PC-3 (cell line): ENCODE measurements around the gene CEL. TPM values are rescaled to one million over a fixed set of nuclear protein-coding genes. Genes with fewer than 3 reads are reported as not detected.

Source experiments
- ATAC-seq: fragments of 200-7000 bp; cut with Tn5 transposase; 2 replicates; pipeline ENCODE4 v1.9.1; 2020; ENCODE audit warnings: mild to moderate bottlenecking, moderate library complexity
- BruUV-seq: library from RNA; stranded (reverse); fragments of 400-500 nt; replicated peaks from 2 replicates; lab custom pipeline; 2021; lab: Mats Ljungman, UMichigan
- CTCF ChIA-PET: fragments of 300-600 bp; sonication (Branson Sonifier 250); formaldehyde crosslinking; loops from one replicate; lab custom pipeline; 2022; ENCODE audit warnings: antibody characterized with exemption; lab: Charles Lee
- POLR2A ChIA-PET: fragments of 300-600 bp; sonication (Branson Sonifier 250); formaldehyde crosslinking; loops from one replicate; lab custom pipeline; 2022; ENCODE audit warnings: antibody characterized with exemption; ENCODE audit not compliant: unreplicated experiment; lab: Charles Lee
- DNase-seq: peaks from one replicate; pipeline ENCODE4 v3.0.0-alpha.2; 2015
- H2AFZ ChIP-seq: fragments of 300-600 bp; sonication (generic); 2 replicates; pipeline ENCODE4 v1.6.0; 2016; ENCODE audit warnings: antibody characterized with exemption, low read length
- H3F3A ChIP-seq: fragments of 300-600 bp; sonication (generic); one replicate; pipeline ENCODE4 v1.6.0; 2017; ENCODE audit warnings: antibody characterized with exemption, low read length, control low read depth, mild to moderate bottlenecking; ENCODE audit not compliant: unreplicated experiment
- H3K27ac ChIP-seq: fragments of 300-600 bp; sonication (generic); 2 replicates; pipeline ENCODE4 v1.5.1; 2016; ENCODE audit warnings: mild to moderate bottlenecking, low read length
- H3K27me3 ChIP-seq: fragments of 300-600 bp; sonication (generic); 2 replicates; pipeline ENCODE4 v1.6.1; 2016; ENCODE audit warnings: low read length, mixed read lengths
- H3K36me3 ChIP-seq: fragments of 300-600 bp; sonication (generic); 2 replicates; pipeline ENCODE4 v1.6.1; 2016; ENCODE audit warnings: low read depth, mixed run types, low read length, mixed read lengths
- H3K4me1 ChIP-seq: fragments of 300-600 bp; sonication (generic); 2 replicates; pipeline ENCODE4 v1.5.1; 2016; ENCODE audit warnings: low read length; ENCODE audit not compliant: insufficient read depth
- H3K4me2 ChIP-seq: fragments of 300-600 bp; sonication (generic); 2 replicates; pipeline ENCODE4 v1.6.0; 2016; ENCODE audit warnings: low read length
- H3K4me3 ChIP-seq: fragments of 300-600 bp; sonication (generic); 2 replicates; pipeline ENCODE4 v1.5.1; 2016; ENCODE audit warnings: mild to moderate bottlenecking, low read length, mixed read lengths
- H3K79me2 ChIP-seq: fragments of 300-600 bp; sonication (generic); 2 replicates; pipeline ENCODE4 v1.6.1; 2017; ENCODE audit warnings: low read length, mixed read lengths
- H3K9ac ChIP-seq: fragments of 300-600 bp; sonication (generic); 2 replicates; pipeline ENCODE4 v1.6.0; 2016; ENCODE audit warnings: mild to moderate bottlenecking, low read length
- H3K9me2 ChIP-seq: fragments of 300-600 bp; sonication (generic); replicated peaks from 2 replicates; pipeline ENCODE4 v1.6.1; 2016; ENCODE audit warnings: mixed run types, low read length, mixed read lengths
- H3K9me3 ChIP-seq: fragments of 300-600 bp; sonication (generic); 2 replicates; pipeline ENCODE4 v1.6.1; 2016; ENCODE audit warnings: low read length, mixed read lengths
- H4K20me1 ChIP-seq: fragments of 300-600 bp; sonication (generic); 2 replicates; pipeline ENCODE4 v1.6.1; 2016; ENCODE audit warnings: low read length, mixed read lengths
- EZH2 ChIP-seq: fragments of 300-600 bp; sonication (generic); IDR thresholded peaks from one replicate; pipeline ENCODE4 v1.6.1; 2017; ENCODE audit warnings: antibody characterized with exemption, mild to moderate bottlenecking, low read length; ENCODE audit not compliant: unreplicated experiment
- EZH2phosphoT487 ChIP-seq: fragments of 300-600 bp; sonication (generic); IDR thresholded peaks from 2 replicates; pipeline ENCODE4 v1.6.1; 2018; ENCODE audit warnings: mild to moderate bottlenecking, antibody characterized with exemption, low read length, borderline replicate concordance
- intact Hi-C: fragments of 100-400 bp; cut with micrococcal nuclease; formaldehyde crosslinking; loops from 2 replicates; pipeline ENCODE4 v1.9.0; 2023
- total RNA-seq: library from RNA; depleted of rRNA; stranded (reverse); fragments of >200 nt; gene quantifications from 2 replicates; pipeline ENCODE4 v1.2.3, GENCODE V29; 2014
- TF ChIP-seq, protein P1 (sequence below): fragments of 300-600 bp; sonication (generic); conservative IDR thresholded peaks from 2 replicates; pipeline ENCODE4 v1.5.1; 2017; ENCODE audit warnings: antibody characterized with exemption, low read depth, mild to moderate bottlenecking, low read length

Gene CEL
- total RNA-seq, 1 experiment from 2014 or later, result 0.47 TPM

DNA sequence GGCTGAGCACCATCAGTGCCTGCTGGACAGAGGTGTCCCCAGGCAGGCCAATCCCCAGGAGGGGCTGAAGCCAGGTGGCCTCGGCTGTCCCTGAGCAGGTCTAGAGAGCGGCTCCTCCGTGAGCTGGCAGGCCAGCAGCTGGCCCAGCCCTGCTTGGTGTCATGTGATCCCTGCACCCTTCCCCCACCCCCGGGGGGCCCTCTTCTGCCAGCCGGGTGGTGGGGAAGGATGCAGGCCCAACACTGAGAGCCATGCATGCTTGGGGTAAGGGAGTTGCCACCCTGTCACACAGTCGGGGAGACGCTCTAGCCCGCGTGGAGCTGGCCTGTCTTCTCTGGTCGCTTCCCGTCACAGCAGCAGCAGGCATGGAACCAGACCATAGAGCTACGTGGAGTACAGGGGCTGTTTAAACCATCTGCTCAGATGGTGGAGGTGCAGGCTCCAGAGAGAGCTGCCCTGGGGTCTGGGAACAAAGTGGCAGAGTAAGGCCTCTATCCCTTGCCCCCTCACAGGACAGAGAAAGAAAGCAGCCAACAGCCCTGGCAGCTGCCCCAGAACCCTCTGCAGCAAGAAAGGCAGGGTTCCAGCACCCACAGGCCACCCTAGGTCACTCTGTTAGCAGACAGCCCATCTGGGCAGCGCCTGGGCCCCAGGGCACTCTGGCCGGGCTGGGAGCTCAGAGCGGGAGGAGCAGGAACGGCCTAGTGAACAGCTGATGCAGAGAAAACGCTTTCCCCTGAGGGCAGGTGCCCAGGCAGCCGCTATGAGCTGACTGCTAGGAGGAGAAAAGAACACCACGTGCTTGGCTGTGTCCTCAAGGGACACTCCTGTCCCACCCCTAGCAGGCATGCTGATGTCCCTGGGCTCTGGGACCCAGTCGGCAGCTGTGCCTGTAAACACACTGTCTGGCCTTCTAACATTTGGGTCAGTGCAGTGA lies 52.4 kb downstream of the CEL start:
- H3K4me2 ChIP-seq, result no peak overlapping the region
- no peaks in the 10 kb centered on the region for H3F3A ChIP-seq
- H3K27me3 ChIP-seq, result no peaks in the 10 kb centered on the region
- POLR2A ChIA-PET, result no interaction called here
- no peak for TF ChIP-seq EZH2phosphoT487
- H4K20me1 ChIP-seq, result no peaks in the 10 kb centered on the region; the same call in 1 of the 2 replicates
- H3K27ac ChIP-seq, result no peak overlapping the region
- no TSS peak for BruUV-seq
- no peaks in the 10 kb centered on the region for H3K4me1 ChIP-seq
- no peak overlapping the region for H2AFZ ChIP-seq
- intact Hi-C loops, result no loop called here
- no peaks in the 10 kb centered on the region for H3K9me3 ChIP-seq
- CTCF ChIA-PET, result interaction anchor here (2.0 kb wide), 1 partner anchor 30 kb away, joined by 5 read pairs; no protein-coding TSS in a partner anchor
- H3K9me2 ChIP-seq, result no peaks in the 10 kb centered on the region
- H3K4me3 ChIP-seq, result no peak overlapping the region
- DNase-seq (no peak), ATAC-seq (peak; percentile 18; the same call in 1 of the 2 replicates)
- peaks cover 35% of the 10 kb centered on the region for H3K79me2 ChIP-seq
- no peak overlapping the region for H3K9ac ChIP-seq
- no peaks in the 10 kb centered on the region; the same call in 1 of the 2 replicates for H3K36me3 ChIP-seq

DNA sequence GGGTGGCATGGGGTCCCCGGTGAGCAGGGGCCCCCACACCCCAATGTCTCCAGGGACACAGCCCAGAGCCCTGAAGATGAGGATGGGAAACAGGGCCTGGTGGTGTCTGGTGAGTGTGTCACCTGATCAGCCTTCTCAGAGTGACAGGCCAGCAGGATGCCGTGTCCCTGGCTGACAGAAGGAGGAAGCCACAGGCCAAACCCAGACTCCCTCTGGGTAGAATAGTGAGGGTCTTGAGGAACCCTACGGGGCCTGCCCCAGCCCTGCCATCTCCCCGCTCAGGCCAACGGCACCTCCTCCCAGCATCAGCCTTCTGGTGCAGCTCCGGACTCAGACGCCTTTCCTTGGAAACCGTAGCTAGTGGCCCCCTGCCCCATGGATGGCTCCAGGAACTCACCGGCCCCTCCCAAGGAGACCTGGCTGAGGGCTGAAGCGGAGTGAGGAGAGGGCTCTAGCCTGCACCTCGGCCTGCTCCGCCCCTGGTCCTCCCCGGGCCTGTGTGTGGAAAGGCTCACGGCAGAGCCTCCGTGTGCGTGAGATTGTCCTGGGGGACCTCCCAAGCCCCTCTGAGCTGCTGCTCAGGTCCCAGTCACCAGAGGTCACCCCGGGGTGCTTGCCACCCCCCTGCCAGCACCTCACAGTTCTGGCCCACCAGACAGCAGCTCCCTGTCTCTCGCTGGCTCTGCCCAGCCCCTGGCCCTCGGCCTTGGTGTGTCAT lies 53.3 kb downstream of the CEL start:
- CTCF ChIA-PET, result interaction anchor here (2.0 kb wide), 1 partner anchor 29 kb away, joined by 5 read pairs; no protein-coding TSS in a partner anchor
- H3K4me1 ChIP-seq, result no peaks in the 10 kb centered on the region; the same call in 1 of the 2 replicates
- no peak for ATAC-seq

More for the DNA sequence above, 53.3 kb downstream of the CEL start:
- no peak for DNase-seq
- Histone ChIP-seq H3K9me3 (no peaks in the 10 kb centered on the region), H3K9ac (no peak overlapping the region), H4K20me1 (peaks cover 6% of the 10 kb centered on the region; the same call in 1 of the 2 replicates), H3K27ac (no peak overlapping the region), H3K36me3 (no peaks in the 10 kb centered on the region), H3K4me3 (no peak overlapping the region), H3K4me2 (no peak overlapping the region), H3F3A (no peaks in the 10 kb centered on the region), H2AFZ (no peak overlapping the region), H3K79me2 (peaks cover 43% of the 10 kb centered on the region), H3K27me3 (no peaks in the 10 kb centered on the region), H3K9me2 (no peaks in the 10 kb centered on the region)
- BruUV-seq, result no TSS peak
- intact Hi-C loops, result no loop called here
- TF ChIP-seq, protein P1, sequence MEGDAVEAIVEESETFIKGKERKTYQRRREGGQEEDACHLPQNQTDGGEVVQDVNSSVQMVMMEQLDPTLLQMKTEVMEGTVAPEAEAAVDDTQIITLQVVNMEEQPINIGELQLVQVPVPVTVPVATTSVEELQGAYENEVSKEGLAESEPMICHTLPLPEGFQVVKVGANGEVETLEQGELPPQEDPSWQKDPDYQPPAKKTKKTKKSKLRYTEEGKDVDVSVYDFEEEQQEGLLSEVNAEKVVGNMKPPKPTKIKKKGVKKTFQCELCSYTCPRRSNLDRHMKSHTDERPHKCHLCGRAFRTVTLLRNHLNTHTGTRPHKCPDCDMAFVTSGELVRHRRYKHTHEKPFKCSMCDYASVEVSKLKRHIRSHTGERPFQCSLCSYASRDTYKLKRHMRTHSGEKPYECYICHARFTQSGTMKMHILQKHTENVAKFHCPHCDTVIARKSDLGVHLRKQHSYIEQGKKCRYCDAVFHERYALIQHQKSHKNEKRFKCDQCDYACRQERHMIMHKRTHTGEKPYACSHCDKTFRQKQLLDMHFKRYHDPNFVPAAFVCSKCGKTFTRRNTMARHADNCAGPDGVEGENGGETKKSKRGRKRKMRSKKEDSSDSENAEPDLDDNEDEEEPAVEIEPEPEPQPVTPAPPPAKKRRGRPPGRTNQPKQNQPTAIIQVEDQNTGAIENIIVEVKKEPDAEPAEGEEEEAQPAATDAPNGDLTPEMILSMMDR, result no peak
- no peak for TF ChIP-seq EZH2
- TF ChIP-seq EZH2phosphoT487, result no peak
- POLR2A ChIA-PET, result no interaction called here
